ENCODE measurements around the gene CNN2.

The CNN2 gene

DNA sequence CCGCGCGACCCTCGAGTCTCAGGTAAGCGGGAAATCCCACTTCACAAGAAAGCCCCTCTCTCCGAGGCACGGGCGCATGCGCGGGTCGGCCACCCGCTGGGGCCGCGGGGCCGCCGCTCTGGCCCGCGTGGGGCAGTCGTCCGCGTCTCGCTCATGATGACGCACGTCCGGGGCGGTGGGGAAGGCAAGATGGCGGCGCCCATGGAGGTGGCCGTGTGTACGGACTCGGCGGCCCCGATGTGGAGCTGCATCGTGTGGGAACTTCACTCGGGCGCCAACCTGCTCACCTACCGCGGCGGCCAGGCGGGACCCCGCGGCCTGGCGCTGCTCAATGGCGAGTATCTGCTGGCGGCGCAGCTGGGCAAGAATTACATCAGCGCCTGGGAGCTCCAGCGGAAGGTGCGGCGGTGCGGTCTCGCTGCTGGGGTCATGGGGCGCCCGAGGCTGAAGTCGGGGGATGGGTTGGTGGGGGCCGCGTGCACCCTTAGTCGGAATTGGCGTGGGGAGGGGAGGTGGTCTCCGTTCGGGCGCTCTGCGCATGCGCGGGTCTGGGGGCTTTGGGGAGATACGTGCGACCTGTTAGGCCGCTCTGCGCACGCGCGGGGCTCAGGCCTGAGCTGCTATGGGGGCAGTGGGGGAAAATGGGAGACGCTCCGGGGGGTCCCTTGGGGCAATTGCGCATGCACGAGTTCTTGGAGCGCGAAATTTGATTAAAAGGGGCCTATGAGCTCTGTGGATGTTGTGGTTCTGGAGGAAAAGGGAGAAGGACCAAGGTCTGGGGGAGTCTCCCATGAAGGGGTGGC, 42.0 kb upstream of the CNN2 start, which contains the start of gene WDR18:
Gene WDR18, plus strand, starts transcription at position 181 of the 803 bp plus-strand sequence. Its CDS starts 9 bp downstream, at position 190.
- Histone ChIP-seq H3K27ac (peak within 1 kb of the TSS; percentile 51), H3K4me1 (ENCODE audit: control insufficient read depth in 1 of 2, insufficient read depth in 1 of 2, low read depth in 1 of 2, low read length in 1 of 2) (peaks cover 22 to 24% of the 10 kb centered on the region in 2 experiments), H3K9me3 (no peaks in the 10 kb centered on the region), H3K36me3 (no peaks in the 10 kb centered on the region), H3K27me3 (no peaks in the 10 kb centered on the region), H3K4me3 (ENCODE audit: low read depth in 1 of 2, low read length in 1 of 2) (peak within 1 kb of the TSS; percentile 72 to 76)
- TF ChIP-seq, protein P1, sequence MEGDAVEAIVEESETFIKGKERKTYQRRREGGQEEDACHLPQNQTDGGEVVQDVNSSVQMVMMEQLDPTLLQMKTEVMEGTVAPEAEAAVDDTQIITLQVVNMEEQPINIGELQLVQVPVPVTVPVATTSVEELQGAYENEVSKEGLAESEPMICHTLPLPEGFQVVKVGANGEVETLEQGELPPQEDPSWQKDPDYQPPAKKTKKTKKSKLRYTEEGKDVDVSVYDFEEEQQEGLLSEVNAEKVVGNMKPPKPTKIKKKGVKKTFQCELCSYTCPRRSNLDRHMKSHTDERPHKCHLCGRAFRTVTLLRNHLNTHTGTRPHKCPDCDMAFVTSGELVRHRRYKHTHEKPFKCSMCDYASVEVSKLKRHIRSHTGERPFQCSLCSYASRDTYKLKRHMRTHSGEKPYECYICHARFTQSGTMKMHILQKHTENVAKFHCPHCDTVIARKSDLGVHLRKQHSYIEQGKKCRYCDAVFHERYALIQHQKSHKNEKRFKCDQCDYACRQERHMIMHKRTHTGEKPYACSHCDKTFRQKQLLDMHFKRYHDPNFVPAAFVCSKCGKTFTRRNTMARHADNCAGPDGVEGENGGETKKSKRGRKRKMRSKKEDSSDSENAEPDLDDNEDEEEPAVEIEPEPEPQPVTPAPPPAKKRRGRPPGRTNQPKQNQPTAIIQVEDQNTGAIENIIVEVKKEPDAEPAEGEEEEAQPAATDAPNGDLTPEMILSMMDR (IDR thresholded peaks at IDR 0.05), result peak; percentile 77

GRCh38 chr19:986083-986482, 40.3 kb upstream of the CNN2 start:
- H3K4me1 ChIP-seq (ENCODE audit: control insufficient read depth in 1 of 2, insufficient read depth in 1 of 2, low read depth in 1 of 2, low read length in 1 of 2), result peaks cover 22 to 24% of the 10 kb centered on the region in 2 experiments
- no peaks in the 10 kb centered on the region for H3K36me3 ChIP-seq
- H3K27ac ChIP-seq, result no peak overlapping the region
- no peaks in the 10 kb centered on the region for H3K9me3 ChIP-seq
- TF ChIP-seq, protein P1 (IDR thresholded peaks at IDR 0.05), result no peak
- no peaks in the 10 kb centered on the region for H3K27me3 ChIP-seq
- H3K4me3 ChIP-seq (ENCODE audit: low read depth in 1 of 2, low read length in 1 of 2), result no peak overlapping the region

- no peaks in the 10 kb centered on the region for H3K36me3 ChIP-seq
Observed at GRCh38 chr19:988081-988480, 38.3 kb upstream of the CNN2 start.

DNA sequence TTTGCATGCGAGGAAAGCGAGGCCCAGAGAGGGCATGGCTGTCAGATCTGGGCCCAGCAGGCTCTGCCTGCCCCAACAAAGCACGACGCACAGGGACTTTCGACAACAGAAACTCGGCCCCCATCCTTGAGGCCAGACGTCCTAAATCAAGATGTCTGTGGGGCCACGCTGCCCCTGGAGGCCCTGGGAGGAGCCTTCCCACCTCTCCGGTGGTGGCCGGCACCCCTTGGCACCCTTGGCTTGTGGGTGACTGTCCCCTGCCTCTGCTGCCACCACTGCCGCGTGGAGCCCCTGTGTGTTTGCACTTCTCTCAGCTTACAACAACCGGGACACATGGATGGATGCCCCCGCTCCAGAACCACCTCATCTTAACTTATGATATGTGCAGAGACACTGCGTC, 37.9 kb upstream of the CNN2 start:
- H3K4me1 ChIP-seq (ENCODE audit: control insufficient read depth in 1 of 2, insufficient read depth in 1 of 2, low read depth in 1 of 2, low read length in 1 of 2), result peaks cover 13% of the 10 kb centered on the region in 2 experiments
- H3K9me3 ChIP-seq, result no peaks in the 10 kb centered on the region
- H3K27ac ChIP-seq, result no peak overlapping the region
- no peaks in the 10 kb centered on the region for H3K27me3 ChIP-seq
- H3K36me3 ChIP-seq, result no peaks in the 10 kb centered on the region
- no peak overlapping the region for H3K4me3 ChIP-seq (ENCODE audit: low read depth in 1 of 2, low read length in 1 of 2)
- TF ChIP-seq, protein P1 (IDR thresholded peaks at IDR 0.05), result no peak

More at GRCh38 chr19:988081-988480, 38.3 kb upstream of the CNN2 start:
- Histone ChIP-seq H3K4me1 (ENCODE audit: control insufficient read depth in 1 of 2, insufficient read depth in 1 of 2, low read depth in 1 of 2, low read length in 1 of 2) (peaks cover 15 to 16% of the 10 kb centered on the region in 2 experiments), H3K4me3 (ENCODE audit: low read depth in 1 of 2, low read length in 1 of 2) (no peak overlapping the region), H3K27me3 (no peaks in the 10 kb centered on the region), H3K27ac (no peak overlapping the region), H3K9me3 (no peaks in the 10 kb centered on the region)
- TF ChIP-seq, protein P1 (IDR thresholded peaks at IDR 0.05), result no peak

GRCh38 chr19:989381-990081, 36.9 kb upstream of the CNN2 start:
- H3K36me3 ChIP-seq, result no peaks in the 10 kb centered on the region
- no peaks in the 10 kb centered on the region for H3K9me3 ChIP-seq
- peaks cover 2 to 4% of the 10 kb centered on the region in 2 experiments for H3K4me1 ChIP-seq (ENCODE audit: control insufficient read depth in 1 of 2, insufficient read depth in 1 of 2, low read depth in 1 of 2, low read length in 1 of 2)
- H3K27ac ChIP-seq, result no peak overlapping the region
- TF ChIP-seq, protein P1 (IDR thresholded peaks at IDR 0.05), result no peak
- no peaks in the 10 kb centered on the region for H3K27me3 ChIP-seq
- no peak overlapping the region for H3K4me3 ChIP-seq (ENCODE audit: low read depth in 1 of 2, low read length in 1 of 2)

Measured in neutrophil (primary cell).